ENCODE data around the gene FSD1L.

DNA sequence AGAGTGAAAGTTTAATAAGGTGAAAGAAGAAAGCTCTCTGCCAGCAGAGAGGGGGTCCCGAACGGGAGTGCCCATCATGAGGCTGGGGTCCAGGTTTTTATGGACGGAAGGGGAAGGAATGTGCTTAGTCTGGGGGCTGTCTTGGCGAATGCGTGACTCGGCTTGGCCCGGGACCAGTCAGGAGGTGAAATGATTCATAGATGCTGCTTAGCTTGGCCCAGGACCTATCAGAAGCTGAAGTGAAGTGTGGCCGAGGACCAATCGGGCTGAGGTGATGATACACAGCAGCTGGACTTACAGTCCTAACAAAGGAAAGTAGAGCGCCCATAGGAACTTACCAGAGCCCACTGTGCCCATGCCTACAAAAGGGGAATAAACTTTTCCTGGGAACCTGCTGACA lies 106.2 kb downstream of the FSD1L start:
- TF ChIP-seq, protein P1, sequence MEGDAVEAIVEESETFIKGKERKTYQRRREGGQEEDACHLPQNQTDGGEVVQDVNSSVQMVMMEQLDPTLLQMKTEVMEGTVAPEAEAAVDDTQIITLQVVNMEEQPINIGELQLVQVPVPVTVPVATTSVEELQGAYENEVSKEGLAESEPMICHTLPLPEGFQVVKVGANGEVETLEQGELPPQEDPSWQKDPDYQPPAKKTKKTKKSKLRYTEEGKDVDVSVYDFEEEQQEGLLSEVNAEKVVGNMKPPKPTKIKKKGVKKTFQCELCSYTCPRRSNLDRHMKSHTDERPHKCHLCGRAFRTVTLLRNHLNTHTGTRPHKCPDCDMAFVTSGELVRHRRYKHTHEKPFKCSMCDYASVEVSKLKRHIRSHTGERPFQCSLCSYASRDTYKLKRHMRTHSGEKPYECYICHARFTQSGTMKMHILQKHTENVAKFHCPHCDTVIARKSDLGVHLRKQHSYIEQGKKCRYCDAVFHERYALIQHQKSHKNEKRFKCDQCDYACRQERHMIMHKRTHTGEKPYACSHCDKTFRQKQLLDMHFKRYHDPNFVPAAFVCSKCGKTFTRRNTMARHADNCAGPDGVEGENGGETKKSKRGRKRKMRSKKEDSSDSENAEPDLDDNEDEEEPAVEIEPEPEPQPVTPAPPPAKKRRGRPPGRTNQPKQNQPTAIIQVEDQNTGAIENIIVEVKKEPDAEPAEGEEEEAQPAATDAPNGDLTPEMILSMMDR (IDR thresholded peaks at IDR 0.05) = no peak
- TF ChIP-seq POLR2A (IDR thresholded peaks at IDR 0.05) = no peak

All from testis (tissue), 2 donors.